ENCODE measurements around the gene ERO1A. TPM values are rescaled to one million over a fixed set of nuclear protein-coding genes. Genes with fewer than 3 reads are reported as not detected.
A peak's percentile ranks its signal among the peaks of the same experiment; 100 is the strongest.

The ERO1A gene
- total RNA-seq, 4 donors from 2014 or later: 21.9 to 46.0 (median 35.6) TPM

- intact Hi-C loops (cut with DNase I; ENCODE audit: low total_unique reads) (no loop called here), in situ Hi-C loops (cut with MboI; ENCODE audit: low pct_ligation_motif_present in 1 of 4, low pct_unique_long_range_greater_than_20kb in 1 of 4, low sequenced_read_pairs in 3 of 4) (no loop called here)
- Histone ChIP-seq H3K27ac (no peak overlapping the region), H3K36me3 (peaks cover 0 to 43% (median 12%) of the 10 kb centered on the region in 4 donors), H3K9me3 (no peaks in the 10 kb centered on the region), H3K4me1 (no peaks in the 10 kb centered on the region), H3K4me3 (no peak overlapping the region), H3K27me3 (no peaks in the 10 kb centered on the region)
- 76% methylated on average over 4 to 6 of the region's 6 CpGs for WGBS, 2 donors (ENCODE audit: low coverage in 1 of 2)
- DNase-seq: no peak
- TF ChIP-seq POLR2A (IDR thresholded peaks at IDR 0.05): no peak
- peak in 1 of 5 experiments; percentile 11 for TF ChIP-seq CTCF (IDR thresholded peaks at IDR 0.05)
- no peak for TF ChIP-seq POLR2AphosphoS5 (IDR thresholded peaks at IDR 0.05)
- no peak for TF ChIP-seq EP300 (IDR thresholded peaks at IDR 0.05; ENCODE audit: low read depth)
These were observed 44.6 kb downstream of the ERO1A start for GRCh38 chr14:52650774-52651173.

- no peak for DNase-seq
- no peak for TF ChIP-seq EP300 (IDR thresholded peaks at IDR 0.05; ENCODE audit: low read depth)
- TF ChIP-seq POLR2AphosphoS5 (IDR thresholded peaks at IDR 0.05): no peak
- TF ChIP-seq CTCF (IDR thresholded peaks at IDR 0.05): no peak
- TF ChIP-seq POLR2A (IDR thresholded peaks at IDR 0.05): no peak
- Histone ChIP-seq H3K4me1 (no peaks in the 10 kb centered on the region), H3K27ac (no peak overlapping the region), H3K27me3 (no peaks in the 10 kb centered on the region), H3K4me3 (no peak overlapping the region), H3K9me3 (no peaks in the 10 kb centered on the region), H3K36me3 (peaks cover 0 to 47% (median 15%) of the 10 kb centered on the region in 4 donors)
- intact Hi-C loops (cut with DNase I; ENCODE audit: low total_unique reads) (loop anchor here (2.0 kb wide), 1 partner anchor 63 kb away; no protein-coding TSS in a partner anchor), in situ Hi-C loops (cut with MboI; ENCODE audit: low pct_ligation_motif_present in 1 of 4, low pct_unique_long_range_greater_than_20kb in 1 of 4, low sequenced_read_pairs in 3 of 4) (no loop called here)
- WGBS, 2 donors (ENCODE audit: low coverage in 1 of 2): 94 to 98% methylated on average over 1 of the region's 1 CpG
These were observed 45.8 kb downstream of the ERO1A start for GRCh38 chr14:52649511-52649910.

- Histone ChIP-seq H3K4me3 (no peak overlapping the region), H3K9me3 (peaks cover 0 to 4% of the 10 kb centered on the region in 2 donors), H3K4me1 (no peaks in the 10 kb centered on the region), H3K36me3 (peaks cover 0 to 43% (median 15%) of the 10 kb centered on the region in 4 donors), H3K27me3 (no peaks in the 10 kb centered on the region), H3K27ac (no peak overlapping the region)
- TF ChIP-seq POLR2A (IDR thresholded peaks at IDR 0.05): no peak
- no peak for TF ChIP-seq POLR2AphosphoS5 (IDR thresholded peaks at IDR 0.05)
- TF ChIP-seq EP300 (IDR thresholded peaks at IDR 0.05; ENCODE audit: low read depth): no peak
- no peak for TF ChIP-seq CTCF (IDR thresholded peaks at IDR 0.05)
- intact Hi-C loops (cut with DNase I; ENCODE audit: low total_unique reads) (no loop called here), in situ Hi-C loops (cut with MboI; ENCODE audit: low pct_ligation_motif_present in 1 of 4, low pct_unique_long_range_greater_than_20kb in 1 of 4, low sequenced_read_pairs in 3 of 4) (no loop called here)
- WGBS, 2 donors (ENCODE audit: low coverage in 1 of 2): 73 to 94% methylated on average over 1 of the region's 1 CpG
- DNase-seq: no peak
These were observed 53.6 kb downstream of the ERO1A start for GRCh38 chr14:52641745-52642144.

GRCh38 chr14:52640137-52640536 lies 55.2 kb downstream of the ERO1A start:
- H3K4me3 ChIP-seq: no peak overlapping the region
- TF ChIP-seq POLR2A (IDR thresholded peaks at IDR 0.05) (no peak), CTCF (IDR thresholded peaks at IDR 0.05) (no peak), EP300 (IDR thresholded peaks at IDR 0.05; ENCODE audit: low read depth) (no peak), POLR2AphosphoS5 (IDR thresholded peaks at IDR 0.05) (no peak)
- no peaks in the 10 kb centered on the region for H3K4me1 ChIP-seq
- no peak for DNase-seq
- H3K27me3 ChIP-seq: no peaks in the 10 kb centered on the region
- intact Hi-C loops (cut with DNase I; ENCODE audit: low total_unique reads): no loop called here
- peaks cover 0 to 4% of the 10 kb centered on the region in 2 donors for H3K9me3 ChIP-seq
- in situ Hi-C loops (cut with MboI; ENCODE audit: low pct_ligation_motif_present in 1 of 4, low pct_unique_long_range_greater_than_20kb in 1 of 4, low sequenced_read_pairs in 3 of 4): no loop called here
- WGBS, 2 donors (ENCODE audit: low coverage in 1 of 2): 66 to 92% methylated on average over 2 to 4 of the region's 4 CpGs
- peaks cover 0 to 27% (median 10%) of the 10 kb centered on the region in 4 donors for H3K36me3 ChIP-seq
- no peak overlapping the region for H3K27ac ChIP-seq

All from transverse colon (tissue), 4 donors.